Right forelimb (tissue), 1 donor: Measurements from ENCODE around the gene LRP1.

ENCODE experiments used
- DNase-seq: peaks from one replicate; pipeline ENCODE4 v3.0.0-alpha.2; 2018

The LRP1 gene

DNA sequence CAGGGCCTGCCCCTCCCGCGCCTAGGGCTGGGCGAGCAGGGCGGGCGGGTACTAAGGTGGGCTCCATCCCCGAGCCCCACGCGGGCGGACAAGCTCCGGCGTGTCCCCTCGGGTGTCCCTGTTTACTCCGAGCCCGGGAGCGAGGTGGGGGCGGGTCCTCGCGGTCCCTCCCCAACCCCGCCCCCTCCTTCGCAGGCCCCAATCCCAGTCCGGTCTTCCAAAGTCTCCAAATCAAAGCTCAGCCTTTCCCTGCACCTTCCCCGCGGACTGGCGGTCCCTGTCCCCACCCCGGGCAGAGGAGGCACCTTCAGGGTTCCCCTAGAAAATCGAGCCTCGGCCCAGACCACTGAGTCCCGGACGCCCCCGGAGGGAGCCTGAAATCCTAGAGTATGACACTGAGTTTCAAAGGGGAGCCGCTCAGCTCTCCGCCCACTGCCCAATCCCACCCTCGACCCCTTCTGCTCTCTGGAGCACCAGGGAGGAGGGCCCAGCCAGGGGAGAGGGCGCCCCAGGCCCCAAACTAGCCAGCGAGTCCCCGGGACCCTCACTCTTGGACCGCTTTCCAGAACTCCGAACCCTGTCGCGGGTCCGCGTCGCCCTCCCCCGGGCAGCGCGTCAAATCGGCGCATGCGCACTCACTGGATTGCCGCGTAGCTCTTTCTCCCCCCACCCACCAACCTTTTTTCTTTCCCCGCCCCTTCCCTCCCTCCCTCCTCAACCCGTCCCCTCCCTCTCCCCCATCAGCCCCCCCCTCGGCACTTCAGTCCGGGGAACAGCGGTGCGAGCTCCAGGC is at the start of gene LRP1:
LRP1 (plus strand) TSS at position 758 of the 793 bp plus-strand sequence. CDS start 482 bp downstream, outside the sequence.
- DNase-seq, result peak; percentile 94

- DNase-seq, result peak; percentile 94
These were observed 49.5 kb upstream of the LRP1 start, which contains the start of gene NEMP1 for GRCh38 chr12:57078519-57079404. TSS of gene NEMP1 (minus strand) at chr12:57078791. CDS start at chr12:57078745, 46 bp downstream.

DNA sequence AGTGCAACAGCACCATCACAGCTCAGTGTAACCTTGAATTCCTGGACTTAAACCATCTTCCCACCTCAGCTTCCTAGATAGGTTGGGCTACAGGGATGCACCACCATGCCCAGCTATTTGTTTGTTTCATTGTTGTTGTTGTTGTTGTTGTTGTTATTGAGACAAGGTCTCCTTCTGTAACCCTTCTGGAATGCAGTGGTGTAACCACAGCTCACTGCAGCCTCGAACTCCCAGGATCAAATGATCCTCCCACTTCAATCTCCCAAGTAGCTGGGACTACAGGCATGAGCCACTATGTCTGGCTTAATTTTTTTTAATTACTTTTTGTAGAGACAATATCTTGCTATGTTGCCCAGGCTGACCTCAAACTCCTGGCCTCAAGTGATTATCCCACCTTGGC is 48.5 kb upstream of the LRP1 start:
- no peak for DNase-seq

- no peak for DNase-seq
These were observed 47.4 kb upstream of the LRP1 start for GRCh38 chr12:57080855-57081254.

DNA sequence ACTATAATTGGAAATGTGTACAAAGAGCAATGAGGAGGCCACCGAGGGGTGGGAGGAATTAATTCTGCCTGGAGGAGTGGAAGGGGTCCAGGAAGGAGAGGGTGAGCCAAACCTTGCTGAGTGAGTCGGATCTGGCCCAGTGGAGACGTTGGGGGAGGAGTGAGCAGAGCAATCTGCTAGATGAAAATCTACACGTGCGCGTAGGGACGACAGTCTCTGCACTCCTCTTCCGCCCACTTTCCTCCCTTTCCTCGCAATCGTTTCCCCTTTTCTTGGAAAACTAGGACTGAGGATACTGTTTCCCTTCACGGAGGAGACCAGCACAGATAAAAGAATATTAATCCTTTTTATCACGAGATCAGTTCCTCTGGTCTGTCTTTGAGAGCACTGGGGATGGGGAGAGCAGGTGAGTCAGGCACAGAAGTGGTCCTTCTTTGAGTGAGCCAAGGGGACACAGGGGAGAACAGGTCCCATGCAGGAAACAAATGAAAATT is 42.2 kb upstream of the LRP1 start:
- DNase-seq, result peak; percentile 81

DNA sequence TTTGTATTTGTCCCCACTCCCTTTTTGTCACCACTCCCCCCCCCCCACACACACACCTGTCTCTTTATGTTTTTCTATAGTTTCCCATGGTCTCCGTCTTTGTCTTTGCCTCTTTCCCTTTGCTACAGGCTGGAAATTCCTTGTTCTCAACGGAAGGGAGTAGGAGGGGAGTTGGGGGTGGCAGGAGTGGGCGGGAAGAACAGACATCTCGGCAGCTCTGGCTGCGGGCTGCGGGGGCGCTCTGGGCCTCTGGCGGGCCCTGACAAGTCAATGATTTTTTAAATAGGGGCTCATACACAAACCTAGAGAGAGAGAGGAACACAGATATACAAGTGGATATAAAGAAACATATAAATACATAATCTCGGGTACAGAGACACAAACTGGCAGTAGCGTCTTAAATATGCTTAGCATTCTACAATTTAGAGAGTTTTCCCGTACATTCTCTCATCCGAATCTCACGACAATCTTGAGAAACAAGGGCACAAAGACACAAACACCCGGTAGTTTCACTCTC is 41.7 kb upstream of the LRP1 start:
- peak; percentile 85 for DNase-seq

- DNase-seq, result peak; percentile 91
These were observed 41.1 kb upstream of the LRP1 start for GRCh38 chr12:57087010-57087690.

DNA sequence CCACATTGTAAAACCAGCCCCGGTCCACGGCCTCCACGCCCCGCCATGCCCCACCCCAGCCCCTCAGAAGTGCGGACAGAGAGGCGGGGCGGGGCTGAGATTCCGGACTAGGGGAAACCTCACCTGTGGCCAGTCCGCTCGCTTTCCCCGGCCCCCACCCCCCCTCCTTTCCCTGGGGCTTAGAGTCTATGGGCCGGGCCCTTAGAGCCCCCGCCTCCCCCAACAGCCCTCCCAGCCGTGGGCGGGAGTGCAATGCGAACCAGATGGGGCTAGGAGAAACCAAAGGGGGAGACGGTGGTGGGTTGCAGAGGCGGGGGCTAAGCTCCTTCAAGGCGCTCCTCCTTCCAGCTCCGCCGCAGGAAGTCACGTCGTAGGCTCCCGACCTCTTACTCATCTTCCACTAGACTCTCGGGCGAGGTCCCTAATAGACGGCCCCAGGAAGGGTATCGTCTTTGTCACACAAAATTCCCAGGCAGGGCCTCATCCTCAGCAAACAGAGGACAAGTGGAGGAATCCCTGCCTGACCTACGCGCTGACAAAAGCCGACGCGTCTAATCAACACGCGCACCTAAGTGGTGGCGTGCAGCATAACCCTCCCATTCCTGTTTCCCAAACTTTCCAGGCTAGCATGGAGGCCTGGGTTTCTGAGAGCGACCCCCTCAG is 40.5 kb upstream of the LRP1 start:
- peak; percentile 93 for DNase-seq

DNA sequence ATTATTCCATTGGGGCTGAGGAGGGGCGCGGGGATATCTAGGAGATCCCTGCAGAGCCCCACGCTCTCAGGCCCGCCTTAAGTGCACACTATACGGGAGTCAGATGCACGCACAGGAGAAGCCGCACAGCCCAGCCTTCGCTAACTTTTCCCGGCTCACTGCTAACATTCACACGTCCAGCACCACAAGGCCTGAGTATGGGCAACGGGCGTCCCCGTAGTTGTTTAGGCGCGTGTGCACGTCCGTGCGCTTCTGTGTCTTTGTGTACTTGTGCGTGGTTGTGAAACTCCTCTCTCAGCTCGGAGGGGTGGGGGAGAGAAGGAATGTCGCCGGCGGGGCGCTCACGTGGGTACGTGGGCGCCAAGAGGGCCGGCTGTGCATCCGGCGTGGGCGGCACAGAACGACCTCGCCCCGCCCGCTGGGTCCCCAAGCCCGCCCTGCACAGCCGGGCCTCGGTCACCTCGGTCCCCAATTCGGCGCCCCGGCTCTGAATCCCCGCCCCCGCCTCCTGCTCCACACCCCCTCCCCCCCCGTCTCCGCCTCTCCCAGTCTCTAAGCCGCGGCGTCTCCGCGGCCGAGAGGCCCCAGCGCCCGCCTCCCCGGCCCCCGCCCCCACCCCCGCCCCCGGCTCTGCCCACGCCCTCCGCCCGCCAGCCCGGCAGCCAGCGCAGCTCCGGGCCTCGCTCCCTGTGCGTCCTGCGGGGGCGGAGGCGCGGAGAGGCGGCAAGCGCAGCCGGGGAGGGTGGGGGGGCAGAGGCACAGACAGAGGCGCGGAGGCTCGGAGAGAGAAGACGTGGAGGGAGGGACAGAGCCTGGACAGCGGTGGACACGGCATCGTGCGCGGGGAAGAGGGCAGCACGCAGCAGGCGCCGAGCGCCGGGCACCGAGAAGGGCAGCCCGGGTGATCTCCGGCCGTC is 39.7 kb upstream of the LRP1 start, which contains the start of gene NAB2:
NAB2 (plus strand) TSS at position 761 of the 917 bp plus-strand sequence. CDS start 158 bp downstream, outside the sequence.
- DNase-seq, result peak; percentile 97

- DNase-seq, result peak; percentile 80
These were observed 38.7 kb upstream of the LRP1 start for GRCh38 chr12:57089271-57090245.

DNA sequence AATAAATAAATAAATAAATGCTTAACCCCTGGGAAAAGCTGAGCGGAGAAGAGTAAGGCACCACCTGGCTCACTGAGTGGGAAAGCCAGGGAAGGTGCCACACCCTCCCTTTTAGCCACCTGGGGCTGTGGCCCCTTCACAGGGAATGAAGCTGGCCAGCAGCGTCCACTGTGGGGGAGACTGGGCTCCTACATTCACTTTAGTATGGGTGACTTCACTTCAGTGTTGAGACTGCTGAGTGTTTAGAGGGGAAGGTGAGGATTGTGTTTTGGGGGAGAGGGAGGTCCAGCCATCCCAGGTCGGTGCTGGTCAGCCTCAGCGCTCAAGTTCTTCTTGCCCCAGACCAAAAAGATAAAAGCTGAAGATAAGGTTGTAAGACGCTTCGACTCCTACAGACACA is 37.8 kb upstream of the LRP1 start:
- DNase-seq, result no peak

GRCh38 chr12:57090924-57091637 is 37.2 kb upstream of the LRP1 start:
- DNase-seq, result no peak

DNA sequence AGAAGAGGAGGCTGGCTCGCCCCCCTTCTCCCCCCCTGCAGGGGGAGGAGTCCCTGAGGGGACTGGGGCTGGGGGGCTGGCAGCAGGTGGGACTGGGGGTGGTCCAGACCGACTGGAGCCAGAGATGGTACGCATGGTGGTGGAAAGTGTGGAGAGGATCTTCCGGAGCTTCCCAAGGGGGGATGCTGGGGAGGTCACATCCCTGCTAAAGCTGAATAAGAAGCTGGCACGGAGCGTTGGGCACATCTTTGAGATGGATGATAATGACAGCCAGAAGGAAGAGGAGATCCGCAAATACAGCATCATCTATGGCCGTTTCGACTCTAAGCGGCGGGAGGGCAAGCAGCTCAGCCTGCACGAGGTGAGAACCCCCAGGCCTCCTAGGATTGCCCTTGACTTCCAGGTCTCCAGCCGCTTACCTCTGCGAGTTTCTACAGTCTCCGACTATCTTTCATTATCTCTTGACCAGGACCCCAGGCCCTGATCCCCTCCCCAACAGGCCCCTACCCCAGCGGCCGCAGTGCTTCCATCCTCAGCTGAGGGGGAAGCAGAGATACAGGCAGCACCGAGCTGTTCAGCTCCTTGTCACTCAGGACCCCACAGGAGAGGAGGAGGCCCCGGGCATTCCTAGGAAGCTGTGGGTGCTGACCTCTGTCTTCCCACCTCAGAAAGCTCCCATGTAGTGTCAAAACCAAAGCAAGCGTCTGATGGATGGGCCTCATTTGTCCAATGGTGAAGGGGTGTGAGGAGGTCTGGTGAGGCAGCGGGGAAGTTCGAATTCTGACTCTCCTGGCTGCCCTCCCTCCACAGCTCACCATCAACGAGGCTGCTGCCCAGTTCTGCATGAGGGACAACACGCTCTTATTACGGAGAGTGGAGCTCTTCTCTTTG is 36.4 kb upstream of the LRP1 start:
- no peak for DNase-seq

GRCh38 chr12:57092529-57092862 is 35.8 kb upstream of the LRP1 start:
- DNase-seq, result no peak

- no peak for DNase-seq
These were observed 35.3 kb upstream of the LRP1 start for GRCh38 chr12:57092876-57093414.

- DNase-seq, result peak; percentile 82
These were observed 34.7 kb upstream of the LRP1 start for GRCh38 chr12:57093415-57094207.
